Measurements from ENCODE around the gene ST6GALNAC4.

ST6GALNAC4 gene

GRCh38 chr9:127945942-127946341 is 29.1 kb upstream of the ST6GALNAC4 start:
- no peak for DNase-seq

GRCh38 chr9:127945338-127945737 is 28.5 kb upstream of the ST6GALNAC4 start:
- no peak for DNase-seq

DNA sequence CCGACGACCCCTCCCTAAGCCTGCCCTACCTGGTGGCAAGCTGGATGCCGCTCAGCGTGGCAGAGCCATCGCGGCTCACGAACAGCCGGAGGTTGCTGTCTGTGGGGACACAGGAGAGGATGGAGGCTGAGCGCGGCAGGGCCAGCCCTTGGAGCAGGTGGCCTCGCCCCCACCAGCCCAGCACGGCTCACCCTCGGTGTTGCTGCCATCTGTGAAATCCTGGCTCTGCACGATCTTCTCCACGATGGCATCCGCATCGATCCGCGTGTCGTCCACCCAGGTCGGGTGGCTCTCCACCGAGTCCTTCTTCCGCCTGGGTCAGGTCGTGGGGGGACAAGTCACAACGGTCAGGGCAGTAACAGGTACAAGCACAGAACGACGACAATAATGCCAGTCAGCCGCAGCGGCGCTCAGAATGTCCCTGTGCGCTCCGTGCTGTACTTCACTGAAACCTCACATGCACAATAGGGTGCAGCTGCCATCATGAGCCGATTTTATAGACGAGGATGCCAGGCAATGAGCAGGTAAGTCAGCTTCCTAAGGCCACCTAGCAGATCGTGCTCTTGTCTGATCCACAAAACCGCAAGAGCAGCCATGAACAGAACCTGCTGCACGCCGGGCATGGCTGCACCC is 27.9 kb upstream of the ST6GALNAC4 start:
- DNase-seq, result no peak

DNA sequence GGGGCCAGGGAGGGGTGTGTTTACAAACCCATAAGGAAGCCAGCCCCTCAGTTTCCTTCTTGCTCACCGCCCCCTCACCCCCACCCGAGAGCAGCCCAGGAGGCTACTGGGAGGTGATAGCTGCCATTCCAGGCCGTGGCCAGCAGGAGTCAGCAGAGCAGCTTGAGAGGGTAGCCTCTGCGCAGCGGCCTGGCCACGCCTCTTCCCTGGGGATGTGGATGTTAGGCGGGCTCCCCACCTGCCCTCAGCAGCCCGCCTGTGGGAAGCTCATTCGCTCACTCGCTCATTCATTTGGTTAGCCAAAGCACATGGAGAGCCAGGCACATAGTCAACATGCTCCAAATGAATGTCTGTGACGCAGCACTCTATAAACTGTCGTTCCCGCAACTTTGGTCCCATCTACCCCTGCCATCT is 26.9 kb upstream of the ST6GALNAC4 start:
- DNase-seq, result peak; percentile 79

- DNase-seq, result no peak
Observed at GRCh38 chr9:127943011-127943662, 26.3 kb upstream of the ST6GALNAC4 start.

DNA sequence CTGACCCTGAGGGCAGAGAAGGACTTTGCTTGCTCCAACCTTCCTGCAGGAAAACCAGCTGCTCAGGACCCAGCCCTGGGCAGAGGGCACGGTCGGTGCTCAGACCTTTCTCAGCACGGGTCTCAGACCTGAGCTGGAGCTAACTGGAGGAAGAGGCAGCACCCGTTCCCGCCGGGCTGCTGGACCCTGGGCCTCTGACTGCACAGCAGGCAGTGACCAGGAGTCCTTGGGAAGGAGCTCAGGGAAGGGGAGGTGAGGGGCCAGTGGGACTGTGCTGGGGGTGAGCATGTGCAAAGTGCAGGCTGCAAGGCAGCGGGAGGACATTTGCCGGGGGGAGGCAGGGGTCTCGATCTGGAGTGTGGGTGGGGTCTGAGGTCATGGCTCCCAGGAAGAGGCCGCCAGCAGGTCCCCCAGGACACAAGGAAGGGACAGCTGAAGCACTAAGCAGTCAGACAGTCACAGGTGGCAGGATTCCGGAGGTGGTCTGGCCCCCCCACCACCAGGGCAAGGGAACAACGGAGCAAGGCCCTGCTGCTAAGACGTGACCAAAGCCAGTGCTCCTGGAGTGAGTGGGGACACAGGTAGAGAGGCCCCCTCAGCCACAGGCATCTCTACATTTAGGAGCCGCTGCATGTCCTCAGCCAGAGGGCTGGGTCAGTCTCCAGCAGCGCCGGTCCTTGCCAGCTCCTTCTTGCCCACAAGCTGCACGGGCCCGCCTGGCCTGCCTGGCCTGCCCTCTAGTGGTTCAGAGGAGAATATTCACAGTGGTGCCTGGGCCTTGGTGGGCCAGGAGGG is 25.6 kb upstream of the ST6GALNAC4 start:
- DNase-seq, result no peak

GRCh38 chr9:127941961-127942215 is 25.0 kb upstream of the ST6GALNAC4 start:
- no peak for DNase-seq

GRCh38 chr9:127941062-127941960 is 24.5 kb upstream of the ST6GALNAC4 start:
- DNase-seq, result no peak

DNA sequence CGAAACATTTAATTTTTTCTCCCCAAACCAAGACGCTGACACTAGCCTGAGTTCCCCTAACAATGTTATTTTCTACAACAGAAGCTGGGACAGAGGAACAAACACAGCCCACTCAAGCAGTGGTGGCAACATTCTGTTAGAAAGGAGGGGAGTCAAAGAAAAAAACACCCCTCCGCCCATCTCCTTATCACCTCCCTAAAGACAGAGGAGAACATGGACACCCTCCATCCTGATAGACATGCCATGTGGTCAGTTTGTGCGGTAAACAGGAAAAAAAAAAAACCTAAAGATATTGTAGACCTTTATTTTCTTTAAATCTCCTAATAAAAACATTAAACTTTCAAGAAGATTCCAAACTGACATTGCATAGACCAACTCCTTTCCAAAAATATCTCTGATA is 23.8 kb upstream of the ST6GALNAC4 start:
- no peak for DNase-seq

GRCh38 chr9:127938298-127938690 is 21.5 kb upstream of the ST6GALNAC4 start:
- no peak for DNase-seq

- DNase-seq, result peak; percentile 90
Observed at GRCh38 chr9:127937388-127938297, 20.8 kb upstream of the ST6GALNAC4 start, which contains the start of gene DPM2. Gene DPM2 (minus strand): TSS chr9:127937854. CDS start chr9:127937820, 34 bp downstream.

DNA sequence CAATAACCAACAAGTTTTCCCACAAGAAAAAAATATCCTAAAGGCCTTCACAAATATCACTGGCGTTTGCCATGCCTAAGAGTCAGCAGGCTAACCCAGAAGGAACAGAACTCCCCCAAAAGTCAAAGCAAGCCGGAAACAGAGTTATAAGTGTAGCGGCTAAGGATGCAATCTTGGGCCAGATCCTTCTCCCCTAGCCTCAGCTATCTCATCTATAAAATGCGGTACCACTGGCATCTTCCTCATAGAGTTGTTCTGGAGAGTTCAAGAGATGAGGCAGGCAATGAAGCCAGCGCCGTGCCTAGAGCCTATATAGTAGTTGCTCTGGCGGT is 20.2 kb upstream of the ST6GALNAC4 start:
- no peak for DNase-seq

GRCh38 chr9:127936347-127936852 is 19.6 kb upstream of the ST6GALNAC4 start:
- no peak for DNase-seq

DNA sequence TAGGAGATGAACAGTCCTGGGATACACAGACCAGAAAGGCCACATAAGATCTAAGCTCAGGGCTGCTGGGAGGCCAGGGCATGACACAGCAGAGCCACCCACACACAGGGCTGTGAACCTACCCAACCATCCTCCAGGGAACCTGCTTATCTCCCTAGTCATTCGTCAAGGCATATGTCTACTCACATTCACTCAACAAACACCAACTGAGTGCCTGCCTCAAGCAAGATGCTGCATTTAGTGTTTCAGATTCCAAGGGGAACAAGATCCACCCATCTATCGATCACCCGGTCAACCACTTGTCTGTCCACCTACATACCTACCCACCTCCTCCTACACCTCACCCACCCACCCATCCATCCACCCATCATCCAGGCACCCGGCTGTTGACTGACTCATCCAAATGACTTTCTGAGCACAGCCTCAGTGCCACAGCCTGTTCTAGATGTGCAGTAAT is 19.0 kb upstream of the ST6GALNAC4 start:
- DNase-seq, result no peak

GRCh38 chr9:127934986-127935385 is 18.1 kb upstream of the ST6GALNAC4 start:
- no peak for DNase-seq

DNA sequence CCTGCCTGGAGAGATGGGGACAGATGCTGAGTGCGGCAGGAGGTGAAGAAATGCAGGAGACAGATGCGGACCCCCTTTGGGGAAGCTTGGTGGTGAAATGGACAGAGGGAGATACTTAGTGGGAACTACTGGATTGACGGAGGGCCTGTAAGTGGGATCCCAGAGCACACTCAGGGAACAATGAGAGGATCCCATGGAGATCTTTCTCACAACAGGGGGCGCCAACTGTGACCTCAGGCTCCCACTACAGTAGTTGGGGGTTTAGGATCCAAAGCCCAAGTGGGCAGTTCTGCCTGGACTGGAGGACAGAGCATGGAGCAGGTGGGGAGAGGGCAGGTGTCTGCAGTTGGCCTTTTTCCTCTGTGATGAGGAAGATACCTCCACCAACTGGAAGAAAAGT is 17.4 kb upstream of the ST6GALNAC4 start:
- DNase-seq, result no peak

- DNase-seq, result no peak
Observed at GRCh38 chr9:127931092-127931881, 14.4 kb upstream of the ST6GALNAC4 start.

GRCh38 chr9:127930231-127931091 is 13.6 kb upstream of the ST6GALNAC4 start, which contains the start of gene PIP5KL1:
Gene PIP5KL1 (minus strand): TSS chr9:127930777. CDS start chr9:127930752, 25 bp downstream.
- DNase-seq, result peak; percentile 88

- no peak for DNase-seq
Observed at GRCh38 chr9:127929625-127929979, 12.8 kb upstream of the ST6GALNAC4 start.

Measured in right forelimb (tissue), 1 donor.